ENCODE measurements around the gene KIAA0753.

DNA sequence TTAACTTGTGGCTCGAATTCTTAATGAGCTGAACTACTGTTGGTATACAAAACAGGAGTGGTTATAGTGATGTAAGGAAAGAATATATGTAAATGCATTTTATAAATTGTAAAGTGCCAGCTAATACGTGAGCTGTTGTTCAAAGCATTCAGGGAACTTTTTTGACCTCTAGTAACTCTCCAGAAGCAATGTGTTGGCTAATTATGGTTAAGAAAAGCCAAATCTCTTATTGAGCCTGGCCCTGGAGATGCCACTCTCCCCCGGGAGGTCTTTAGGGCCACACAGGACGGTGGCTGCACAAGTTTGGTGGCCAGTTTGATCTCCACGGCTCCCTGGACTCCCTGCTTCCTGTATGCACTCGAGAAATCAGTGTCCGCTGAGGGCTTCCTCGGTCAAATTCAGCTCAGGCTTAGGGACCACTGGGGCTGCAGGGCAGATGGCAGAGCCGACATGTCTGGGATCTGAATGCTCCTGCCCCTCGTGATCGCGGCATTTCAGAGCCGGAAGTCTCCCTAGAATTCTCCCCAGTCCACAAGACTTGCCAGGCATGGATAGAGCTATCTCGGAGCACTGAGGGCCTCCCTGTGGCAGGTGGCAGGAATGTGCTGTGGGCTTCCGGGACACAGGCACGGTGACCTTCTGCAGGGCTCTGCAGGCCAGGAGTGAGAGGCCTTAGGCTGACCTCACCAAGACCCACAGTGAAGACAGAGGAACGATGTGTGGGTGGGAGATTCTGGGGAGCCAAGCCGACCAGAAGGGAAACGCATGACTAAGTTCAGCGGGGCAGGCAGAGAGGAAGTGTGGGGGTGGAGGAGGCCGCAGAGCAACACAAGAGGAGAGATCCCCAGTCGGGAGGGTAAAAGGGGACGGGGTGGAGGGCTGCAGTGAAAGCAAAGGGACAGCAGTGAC lies 65.6 kb downstream of the KIAA0753 start:
- TF ChIP-seq, protein P1, sequence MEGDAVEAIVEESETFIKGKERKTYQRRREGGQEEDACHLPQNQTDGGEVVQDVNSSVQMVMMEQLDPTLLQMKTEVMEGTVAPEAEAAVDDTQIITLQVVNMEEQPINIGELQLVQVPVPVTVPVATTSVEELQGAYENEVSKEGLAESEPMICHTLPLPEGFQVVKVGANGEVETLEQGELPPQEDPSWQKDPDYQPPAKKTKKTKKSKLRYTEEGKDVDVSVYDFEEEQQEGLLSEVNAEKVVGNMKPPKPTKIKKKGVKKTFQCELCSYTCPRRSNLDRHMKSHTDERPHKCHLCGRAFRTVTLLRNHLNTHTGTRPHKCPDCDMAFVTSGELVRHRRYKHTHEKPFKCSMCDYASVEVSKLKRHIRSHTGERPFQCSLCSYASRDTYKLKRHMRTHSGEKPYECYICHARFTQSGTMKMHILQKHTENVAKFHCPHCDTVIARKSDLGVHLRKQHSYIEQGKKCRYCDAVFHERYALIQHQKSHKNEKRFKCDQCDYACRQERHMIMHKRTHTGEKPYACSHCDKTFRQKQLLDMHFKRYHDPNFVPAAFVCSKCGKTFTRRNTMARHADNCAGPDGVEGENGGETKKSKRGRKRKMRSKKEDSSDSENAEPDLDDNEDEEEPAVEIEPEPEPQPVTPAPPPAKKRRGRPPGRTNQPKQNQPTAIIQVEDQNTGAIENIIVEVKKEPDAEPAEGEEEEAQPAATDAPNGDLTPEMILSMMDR (IDR thresholded peaks at IDR 0.05; ENCODE audit: low read length), result no peak
- TF ChIP-seq EZH2 (optimal IDR thresholded peaks at IDR 0.05; ENCODE audit: low read depth, low read length), result no peak

Measured in MM.1S (cell line).